Keratinocyte (primary cell): ENCODE data around the gene AMBRA1. TPM values are rescaled to one million over a fixed set of nuclear protein-coding genes. Genes with fewer than 3 reads are reported as not detected.

Source experiments
- DNase-seq: peaks from one replicate; pipeline ENCODE4 v3.0.0-alpha.2; 2011; ENCODE audit warnings: low read depth, missing footprints, low spot score
- FAIRE-seq: peaks from 2 replicates; lab custom pipeline; 2011; peaks lifted over from hg19 to GRCh38; lab: Jason Lieb, UNC
- H2AFZ ChIP-seq: 2 replicates; pipeline ENCODE4 v1.6.0; 2012; ENCODE audit warnings: low read length, control low read depth, inconsistent platforms; ENCODE audit not compliant: control insufficient read depth
- H3K27ac ChIP-seq: 2 replicates; pipeline ENCODE4 v1.5.1; 2011; ENCODE audit warnings: low read length; ENCODE audit not compliant: control insufficient read depth, insufficient read depth
- H3K27me3 ChIP-seq: 3 replicates; pipeline ENCODE4 v1.6.0; 2011; ENCODE audit warnings: low read length; ENCODE audit not compliant: control insufficient read depth, insufficient read depth; ENCODE audit errors: extremely low read depth
- H3K36me3 ChIP-seq, 2 experiments: 2 replicates in 1 of 2; 3 replicates in 1 of 2; pipeline ENCODE4 v1.5.1; 2011; ENCODE audit warnings: low read length in 2 of 2, mild to moderate bottlenecking in 1 of 2; ENCODE audit not compliant: control insufficient read depth in 2 of 2, insufficient read depth in 2 of 2; ENCODE audit errors: extremely low read depth in 1 of 2
- H3K4me1 ChIP-seq: 3 replicates; pipeline ENCODE4 v1.5.1; 2011; ENCODE audit warnings: low read length; ENCODE audit not compliant: control insufficient read depth, insufficient read depth; ENCODE audit errors: extremely low read depth
- H3K4me2 ChIP-seq: 3 replicates; pipeline ENCODE4 v1.6.0; 2011; ENCODE audit warnings: low read depth, low read length; ENCODE audit not compliant: control insufficient read depth, insufficient read depth; ENCODE audit errors: extremely low read depth
- H3K4me3 ChIP-seq, 3 experiments: fragments of 200-600 bp in 1 of 3; sonication (generic) in 1 of 3; 2 replicates in 2 of 3; 3 replicates in 1 of 3; pipeline ENCODE4 v1.5.1; 2011 to 2016; ENCODE audit warnings: low read length in 3 of 3, mild to moderate bottlenecking in 3 of 3, control low read depth in 2 of 3, inconsistent platforms in 1 of 3, low read depth in 1 of 3, mixed read lengths in 1 of 3, mixed run types in 1 of 3, moderate library complexity in 1 of 3; ENCODE audit not compliant: control insufficient read depth in 2 of 3, insufficient read depth in 2 of 3; ENCODE audit errors: extremely low read depth in 1 of 3
- H3K79me2 ChIP-seq: 2 replicates; pipeline ENCODE4 v1.6.0; 2012; ENCODE audit warnings: low read length; ENCODE audit not compliant: control insufficient read depth, insufficient read depth
- H3K9ac ChIP-seq: 3 replicates; pipeline ENCODE4 v1.6.0; 2011; ENCODE audit warnings: low read length; ENCODE audit not compliant: control insufficient read depth, insufficient read depth; ENCODE audit errors: extremely low read depth
- H3K9me1 ChIP-seq: 3 replicates; pipeline ENCODE4 v1.6.0; 2011; ENCODE audit warnings: low read length; ENCODE audit not compliant: control insufficient read depth, insufficient read depth; ENCODE audit errors: extremely low read depth
- H3K9me3 ChIP-seq: 2 replicates; pipeline ENCODE4 v1.5.1; 2012; ENCODE audit warnings: low read depth, low read length; ENCODE audit not compliant: control insufficient read depth
- H4K20me1 ChIP-seq: 3 replicates; pipeline ENCODE4 v1.6.0; 2011; ENCODE audit warnings: low read length; ENCODE audit not compliant: control insufficient read depth, insufficient read depth; ENCODE audit errors: extremely low read depth
- CTCF ChIP-seq, 3 experiments: IDR thresholded peaks in 1 of 3; conservative IDR thresholded peaks in 1 of 3; optimal IDR thresholded peaks in 1 of 3; 2 replicates in 2 of 3; 3 replicates in 1 of 3; pipeline versions ENCODE3 to v1.5.1; 2011; ENCODE audit warnings: low read length in 3 of 3, mild to moderate bottlenecking in 3 of 3, moderate library complexity in 2 of 3, control low read depth in 1 of 3, inconsistent platforms in 1 of 3; ENCODE audit not compliant: insufficient read depth in 2 of 3; ENCODE audit errors: extremely low read depth in 1 of 3
- EZH2 ChIP-seq: IDR thresholded peaks from one replicate; pipeline ENCODE4 v1.6.1; 2012; ENCODE audit warnings: inconsistent platforms, mild to moderate bottlenecking, low read length, moderate library complexity
- dilution Hi-C: fragments of 300-500 bp; cut with MboI; formaldehyde crosslinking; loops from one replicate; pipeline ENCODE4 v1.7.0; 2020; ENCODE audit warnings: low sequenced_read_pairs; ENCODE audit not compliant: extremely low pct_ligation_motif_present
- polyA plus RNA-seq, 5 experiments: library from polyadenylated mRNA; depleted of rRNA in 3 of 5; stranded (reverse) in 3 of 5; stranded (forward) in 1 of 5; unstranded in 1 of 5; fragments of >200 nt; gene quantifications; 1 replicate in 1 of 5; 2 replicates in 3 of 5; 3 replicates in 1 of 5; pipeline versions ENCODE4 v1.2.1 to v1.2.3, GENCODE V29; 2011 to 2012; ENCODE audit warnings: missing spikeins in 2 of 5, low read depth in 1 of 5, low replicate concordance in 1 of 5

The AMBRA1 gene
- polyA plus RNA-seq, 1 donor (not counting 4 experiments of a cell fraction or from before 2014, with no cell fraction given) = 10.5 TPM

GRCh38 chr11:46607516-46607915 is 13.7 kb upstream of the AMBRA1 start:
- H3K4me1 ChIP-seq = peaks cover 4% of the 10 kb centered on the region
- H3K27me3 ChIP-seq = no peaks in the 10 kb centered on the region
- dilution Hi-C loops = no loop called here
- no peaks in the 10 kb centered on the region for H3K9me3 ChIP-seq
- no peaks in the 10 kb centered on the region for H4K20me1 ChIP-seq
- DNase-seq (no peak), FAIRE-seq (no peak)
- no peak overlapping the region for H2AFZ ChIP-seq
- H3K4me2 ChIP-seq = no peak overlapping the region
- H3K4me3 ChIP-seq = no peak overlapping the region
- peaks cover 0 to 3% of the 10 kb centered on the region in 2 experiments for H3K36me3 ChIP-seq
- TF ChIP-seq CTCF (optimal IDR thresholded peaks at IDR 0.05 in 1 of 3, IDR thresholded peaks at IDR 0.05 in 1 of 3, conservative IDR thresholded peaks at IDR 0.05 in 1 of 3; ENCODE audit: extremely low read depth in 1 of 3, insufficient read depth in 2 of 3, low read length in 3 of 3) = no peak
- TF ChIP-seq EZH2 = no peak
- no peak overlapping the region for H3K27ac ChIP-seq
- no peaks in the 10 kb centered on the region for H3K79me2 ChIP-seq
- H3K9me1 ChIP-seq = no peaks in the 10 kb centered on the region
- no peak overlapping the region for H3K9ac ChIP-seq

- Histone ChIP-seq H3K9me1 (no peaks in the 10 kb centered on the region), H3K27ac (no peak overlapping the region), H3K27me3 (no peaks in the 10 kb centered on the region), H4K20me1 (no peaks in the 10 kb centered on the region), H3K4me2 (no peak overlapping the region), H3K4me1 (no peaks in the 10 kb centered on the region), H3K9ac (no peak overlapping the region), H3K9me3 (no peaks in the 10 kb centered on the region), H3K4me3 (no peak overlapping the region), H3K36me3 (peaks cover 0 to 3% of the 10 kb centered on the region in 2 experiments), H2AFZ (no peak overlapping the region), H3K79me2 (no peaks in the 10 kb centered on the region)
- dilution Hi-C loops = no loop called here
- FAIRE-seq (no peak), DNase-seq (no peak)
- no peak for TF ChIP-seq EZH2
- no peak for TF ChIP-seq CTCF (optimal IDR thresholded peaks at IDR 0.05 in 1 of 3, IDR thresholded peaks at IDR 0.05 in 1 of 3, conservative IDR thresholded peaks at IDR 0.05 in 1 of 3; ENCODE audit: extremely low read depth in 1 of 3, insufficient read depth in 2 of 3, low read length in 3 of 3)
Measured at GRCh38 chr11:46604796-46605195, 11.0 kb upstream of the AMBRA1 start.
